ENCODE measurements around the gene GSAP. TPM values are rescaled to one million over a fixed set of nuclear protein-coding genes. Genes with fewer than 3 reads are reported as not detected.

Gene GSAP
- polyA plus RNA-seq, 1 of the 3 experiments (the other 2 are of a cell fraction) = 5.9 TPM

- DNase-seq = no peak
- Histone ChIP-seq H3K4me1 (ENCODE audit: control insufficient read depth in 1 of 2, insufficient read depth in 2 of 2, low read depth in 1 of 2, low read length in 1 of 2) (no peaks in the 10 kb centered on the region; a peak in 1 of 4 replicates), H3K9ac (no peak overlapping the region), H3K27ac (ENCODE audit: low read depth in 2 of 2, low read length in 1 of 2) (no peak overlapping the region), H3K27me3 (ENCODE audit: insufficient read depth) (no peaks in the 10 kb centered on the region), H3K9me3 (no peaks in the 10 kb centered on the region), H3K9me2 (no peaks in the 10 kb centered on the region), H3F3A (replicated peaks; ENCODE audit: insufficient read depth) (peaks cover 5% of the 10 kb centered on the region), H3K4me3 (ENCODE audit: low read depth in 2 of 2, low read length in 1 of 2) (no peak overlapping the region), H3K36me3 (replicated peaks in 1 of 2; ENCODE audit: control insufficient read depth in 1 of 2, insufficient read depth in 2 of 2, low read length in 1 of 2) (no peaks in the 10 kb centered on the region), H4K20me1 (ENCODE audit: insufficient read depth) (no peaks in the 10 kb centered on the region), H2AFZ (ENCODE audit: low read depth) (no peak overlapping the region), H3K79me2 (ENCODE audit: insufficient read depth) (no peaks in the 10 kb centered on the region), H3K4me2 (no peak overlapping the region)
- WGBS (ENCODE audit: low lambda C conversion rate) = 91% methylated on average over 4 of the region's 4 CpGs
- CTCF ChIA-PET = interaction anchor here (1.6 kb wide), 1 partner anchor 20 kb away, joined by 4 read pairs; no protein-coding TSS in a partner anchor
- POLR2A ChIA-PET = no interaction called here
- TF ChIP-seq USF2 (IDR thresholded peaks at IDR 0.05; ENCODE audit: borderline replicate concordance, low read depth, low read length) (no peak), GATA2 (CRISPR knock-in tag; IDR thresholded peaks at IDR 0.05) (no peak), RCOR1 (IDR thresholded peaks at IDR 0.05; ENCODE audit: low read length) (no peak), EZH2phosphoT487 (IDR thresholded peaks at IDR 0.05; ENCODE audit: borderline replicate concordance, low read depth) (no peak), TAF1 (IDR thresholded peaks at IDR 0.05; ENCODE audit: borderline replicate concordance, low read depth, low read length) (no peak), GABPA (IDR thresholded peaks at IDR 0.05; ENCODE audit: low read depth) (no peak), ELF1 (IDR thresholded peaks at IDR 0.05) (no peak), POLR2AphosphoS5 (IDR thresholded peaks at IDR 0.05; ENCODE audit: low read depth, low read length) (no peak), NRF1 (IDR thresholded peaks at IDR 0.05; ENCODE audit: low read depth, low read length) (no peak), TEAD4 (IDR thresholded peaks at IDR 0.05; ENCODE audit: borderline replicate concordance, insufficient read depth) (no peak), CHD2 (IDR thresholded peaks at IDR 0.05; ENCODE audit: low read length, partially characterized antibody) (no peak)
These were observed 48.2 kb downstream of the GSAP start for GRCh38 chr7:77367976-77368375.

GRCh38 chr7:77362905-77363304, 53.2 kb downstream of the GSAP start:
- 63% methylated on average over 1 of the region's 1 CpG for WGBS (ENCODE audit: low lambda C conversion rate)
- POLR2A ChIA-PET = no interaction called here

More at GRCh38 chr7:77362905-77363304, 53.2 kb downstream of the GSAP start:
- Histone ChIP-seq H3K9ac (no peak overlapping the region), H4K20me1 (ENCODE audit: insufficient read depth) (no peaks in the 10 kb centered on the region), H3K9me2 (no peaks in the 10 kb centered on the region), H3K27ac (ENCODE audit: low read depth in 2 of 2, low read length in 1 of 2) (no peak overlapping the region), H3K36me3 (replicated peaks in 1 of 2; ENCODE audit: control insufficient read depth in 1 of 2, insufficient read depth in 2 of 2, low read length in 1 of 2) (no peaks in the 10 kb centered on the region), H3K4me2 (no peak overlapping the region), H3K27me3 (ENCODE audit: insufficient read depth) (no peaks in the 10 kb centered on the region), H3K4me1 (ENCODE audit: control insufficient read depth in 1 of 2, insufficient read depth in 2 of 2, low read depth in 1 of 2, low read length in 1 of 2) (peaks cover 0 to 2% of the 10 kb centered on the region in 2 experiments; a peak in 3 of 4 replicates), H3F3A (replicated peaks; ENCODE audit: insufficient read depth) (no peaks in the 10 kb centered on the region), H2AFZ (ENCODE audit: low read depth) (no peak overlapping the region), H3K9me3 (no peaks in the 10 kb centered on the region), H3K79me2 (ENCODE audit: insufficient read depth) (no peaks in the 10 kb centered on the region), H3K4me3 (ENCODE audit: low read depth in 2 of 2, low read length in 1 of 2) (no peak overlapping the region)
- TF ChIP-seq POLR2AphosphoS5 (IDR thresholded peaks at IDR 0.05; ENCODE audit: low read depth, low read length) (no peak), SIN3A (IDR thresholded peaks at IDR 0.05; ENCODE audit: borderline replicate concordance, low read depth, low read length) (no peak), YY1 (IDR thresholded peaks at IDR 0.05; ENCODE audit: low read depth) (no peak), RFX5 (IDR thresholded peaks at IDR 0.05; ENCODE audit: low read length) (no peak), TAF1 (IDR thresholded peaks at IDR 0.05; ENCODE audit: borderline replicate concordance, low read depth, low read length) (no peak), JUND (IDR thresholded peaks at IDR 0.05) (no peak), RAD21 (IDR thresholded peaks at IDR 0.05; ENCODE audit: low read length) (no peak), TCF12 (IDR thresholded peaks at IDR 0.05) (no peak), CHD2 (IDR thresholded peaks at IDR 0.05; ENCODE audit: low read length, partially characterized antibody) (no peak), ELF1 (IDR thresholded peaks at IDR 0.05) (no peak), MAX (IDR thresholded peaks at IDR 0.05; ENCODE audit: low read depth) (no peak), GABPA (IDR thresholded peaks at IDR 0.05; ENCODE audit: low read depth) (no peak), MEF2A (IDR thresholded peaks at IDR 0.05; ENCODE audit: borderline replicate concordance, low read depth) (no peak), EP300 (IDR thresholded peaks at IDR 0.05; ENCODE audit: borderline replicate concordance in 1 of 2, low read depth in 1 of 2, low read length in 1 of 2) (no peak), EZH2phosphoT487 (IDR thresholded peaks at IDR 0.05; ENCODE audit: borderline replicate concordance, low read depth) (no peak)
- TF ChIP-seq, protein P1, sequence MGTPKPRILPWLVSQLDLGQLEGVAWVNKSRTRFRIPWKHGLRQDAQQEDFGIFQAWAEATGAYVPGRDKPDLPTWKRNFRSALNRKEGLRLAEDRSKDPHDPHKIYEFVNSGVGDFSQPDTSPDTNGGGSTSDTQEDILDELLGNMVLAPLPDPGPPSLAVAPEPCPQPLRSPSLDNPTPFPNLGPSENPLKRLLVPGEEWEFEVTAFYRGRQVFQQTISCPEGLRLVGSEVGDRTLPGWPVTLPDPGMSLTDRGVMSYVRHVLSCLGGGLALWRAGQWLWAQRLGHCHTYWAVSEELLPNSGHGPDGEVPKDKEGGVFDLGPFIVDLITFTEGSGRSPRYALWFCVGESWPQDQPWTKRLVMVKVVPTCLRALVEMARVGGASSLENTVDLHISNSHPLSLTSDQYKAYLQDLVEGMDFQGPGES (IDR thresholded peaks at IDR 0.05; ENCODE audit: low read depth, low read length) = no peak
- CTCF ChIA-PET = no interaction called here
- DNase-seq = no peak
